Measurements from ENCODE around the gene PHF1.
"Not testable (repeated sequence)": the region's sequence is repeated elsewhere in the genome, so short reads cannot be mapped to it uniquely, and the experiment has no call there.

The PHF1 gene

GRCh38 chr6:33391922-33392594 is 18.8 kb upstream of the PHF1 start:
- no peak for DNase-seq (ENCODE audit: low read depth)

GRCh38 chr6:33392595-33392948 is 18.2 kb upstream of the PHF1 start:
- DNase-seq (ENCODE audit: low read depth): no peak

- DNase-seq (ENCODE audit: low read depth): no peak
Observed at GRCh38 chr6:33392979-33393378, 17.8 kb upstream of the PHF1 start.

DNA sequence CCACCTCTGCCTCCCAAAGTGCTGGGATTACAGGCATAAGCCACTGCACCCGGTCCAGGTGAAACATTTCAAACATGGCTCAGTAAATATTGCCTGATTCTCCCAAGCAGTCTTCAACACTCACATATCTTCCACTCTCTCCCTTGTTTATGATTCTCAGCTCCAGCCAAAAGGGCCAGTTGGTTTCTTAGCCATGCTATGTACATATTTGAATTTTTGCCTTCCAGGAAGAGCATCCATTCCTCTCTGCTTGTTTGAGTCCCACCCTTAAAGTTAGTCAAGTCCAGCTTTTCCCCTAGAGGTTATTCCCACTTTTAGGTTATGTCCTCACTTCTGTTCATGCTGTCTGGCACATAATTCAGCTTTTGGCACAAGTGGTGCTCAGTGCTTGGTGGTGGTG is 13.3 kb upstream of the PHF1 start:
- no peak for DNase-seq (ENCODE audit: low read depth)

GRCh38 chr6:33398601-33399000 is 12.2 kb upstream of the PHF1 start:
- not testable (repeated sequence) for DNase-seq (ENCODE audit: low read depth)

- DNase-seq (ENCODE audit: low read depth): not testable (repeated sequence)
Observed at GRCh38 chr6:33399881-33400280, 10.9 kb upstream of the PHF1 start.

GRCh38 chr6:33404884-33405283 is 5.9 kb upstream of the PHF1 start:
- no peak for DNase-seq (ENCODE audit: low read depth)

GRCh38 chr6:33405386-33405940 is 5.4 kb upstream of the PHF1 start:
- DNase-seq (ENCODE audit: low read depth): no peak

GRCh38 chr6:33406126-33406525 is 4.7 kb upstream of the PHF1 start:
- DNase-seq (ENCODE audit: low read depth): no peak

DNA sequence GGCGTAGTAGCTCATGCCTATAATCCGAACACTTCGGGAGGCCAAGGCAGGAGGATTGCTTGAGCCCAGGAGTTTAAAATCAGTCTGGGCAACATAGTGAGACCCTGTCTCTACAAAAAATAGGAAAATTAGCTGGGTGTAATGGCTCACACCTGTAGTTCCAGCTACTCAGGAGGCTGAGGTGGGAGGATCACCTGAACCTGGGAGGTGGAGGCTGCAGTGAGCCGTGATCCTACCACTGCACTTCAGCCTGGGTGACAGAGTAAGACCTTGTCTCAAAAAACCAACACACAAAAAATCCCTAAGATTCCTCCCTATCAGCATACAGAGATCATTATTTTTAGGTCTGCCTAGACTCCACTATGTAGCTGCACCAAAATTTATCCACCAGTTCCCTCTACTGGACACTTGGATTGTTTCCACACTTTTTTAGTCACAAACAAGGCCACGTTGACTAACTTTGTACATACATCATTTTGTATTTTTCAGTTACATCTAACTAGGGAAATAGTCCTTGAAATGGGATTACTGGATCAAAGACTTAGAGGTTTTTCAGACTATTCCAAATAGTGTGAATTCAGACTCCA is 3.6 kb upstream of the PHF1 start:
- DNase-seq (ENCODE audit: low read depth): no peak

DNA sequence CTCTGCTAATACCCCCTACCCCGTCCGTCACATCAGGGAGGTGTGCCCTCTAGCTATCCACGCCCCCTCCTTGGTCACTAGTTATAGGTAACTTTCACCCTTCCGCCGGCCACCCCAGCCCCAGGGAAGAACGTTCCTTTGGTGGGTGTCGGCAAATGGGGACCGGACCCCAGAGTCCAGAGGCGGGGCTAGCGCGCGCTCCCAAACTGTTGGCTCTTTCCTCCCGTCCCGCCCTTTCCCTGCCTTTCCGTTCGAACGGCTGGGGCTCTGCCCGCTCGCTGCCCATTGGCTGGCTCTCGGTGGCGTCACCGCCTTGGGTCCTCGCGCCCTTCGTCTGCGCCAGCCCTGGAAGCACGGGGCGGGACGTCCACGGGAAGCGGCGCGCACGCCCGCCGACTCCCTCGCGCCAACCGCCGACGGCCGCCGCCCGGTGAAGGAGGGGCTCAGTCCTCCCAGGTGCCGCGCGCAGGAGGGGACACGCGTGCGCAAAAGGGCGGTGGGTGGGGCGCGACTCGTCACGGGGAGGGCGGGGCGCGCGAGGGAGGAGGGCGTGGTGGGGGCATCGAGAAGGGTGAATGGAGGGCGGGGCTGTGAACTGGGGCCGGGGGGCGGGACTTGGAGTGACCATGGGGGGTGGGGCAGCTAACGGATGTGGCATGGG is 634 bp upstream of the PHF1 start:
- DNase-seq (ENCODE audit: low read depth): peak; percentile 94

- no peak for DNase-seq (ENCODE audit: low read depth)
Observed at GRCh38 chr6:33411632-33412005, 805 bp downstream of the PHF1 start.

DNA sequence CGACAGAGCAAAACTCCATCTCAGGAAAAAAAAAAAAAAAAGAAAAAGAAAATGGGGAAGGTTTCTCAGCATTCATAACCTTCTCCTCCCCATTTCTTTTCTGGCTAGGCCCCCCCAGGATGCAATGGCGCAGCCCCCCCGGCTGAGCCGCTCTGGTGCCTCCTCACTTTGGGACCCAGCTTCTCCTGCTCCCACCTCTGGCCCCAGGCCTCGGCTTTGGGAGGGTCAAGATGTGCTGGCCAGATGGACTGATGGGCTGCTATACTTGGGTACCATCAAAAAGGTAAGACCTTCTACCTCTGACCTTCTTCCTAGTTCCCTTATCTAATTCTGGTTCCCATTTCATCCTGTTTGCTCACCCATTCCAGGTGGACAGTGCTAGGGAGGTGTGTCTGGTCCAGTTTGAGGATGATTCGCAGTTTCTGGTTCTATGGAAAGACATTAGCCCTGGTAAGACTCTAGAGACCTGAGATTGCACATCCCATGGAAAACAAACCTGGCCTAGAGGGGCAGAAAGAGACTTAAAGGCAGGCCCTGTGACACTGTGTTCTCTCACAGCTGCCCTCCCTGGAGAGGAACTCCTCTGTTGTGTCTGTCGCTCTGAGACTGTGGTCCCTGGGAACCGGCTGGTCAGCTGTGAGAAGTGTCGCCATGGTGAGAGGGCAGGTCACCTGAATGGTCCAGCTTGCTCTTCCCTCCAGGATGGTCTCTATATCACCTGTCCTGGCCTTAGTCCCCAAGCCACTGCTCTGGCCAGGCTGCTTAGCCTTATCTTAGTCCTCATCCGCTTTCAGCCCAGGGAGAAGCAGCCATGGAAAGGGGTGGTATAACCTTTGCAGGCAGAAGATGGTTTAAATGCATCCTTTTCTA is 1.6 kb downstream of the PHF1 start:
- DNase-seq (ENCODE audit: low read depth): no peak

GRCh38 chr6:33413241-33414120 is 2.7 kb downstream of the PHF1 start:
- no peak for DNase-seq (ENCODE audit: low read depth)

- DNase-seq (ENCODE audit: low read depth): no peak
Observed at GRCh38 chr6:33414592-33415271, 3.9 kb downstream of the PHF1 start.

DNA sequence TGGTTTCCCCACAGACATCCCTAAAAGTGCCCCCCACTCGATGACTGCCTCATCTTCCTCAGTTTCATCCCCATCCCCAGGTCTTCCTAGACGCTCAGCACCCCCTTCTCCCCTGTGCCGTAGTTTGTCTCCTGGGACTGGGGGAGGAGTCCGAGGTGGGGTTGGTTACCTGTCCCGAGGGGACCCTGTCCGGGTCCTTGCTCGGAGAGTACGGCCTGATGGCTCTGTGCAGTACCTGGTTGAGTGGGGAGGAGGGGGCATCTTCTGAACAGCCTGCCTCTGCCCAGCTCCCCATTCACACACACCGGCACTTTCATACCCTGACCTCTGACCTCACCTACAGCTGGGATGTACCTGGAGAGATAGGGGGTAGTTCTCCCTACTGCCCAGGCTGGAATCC is 5.0 kb downstream of the PHF1 start:
- no peak for DNase-seq (ENCODE audit: low read depth)

DNA sequence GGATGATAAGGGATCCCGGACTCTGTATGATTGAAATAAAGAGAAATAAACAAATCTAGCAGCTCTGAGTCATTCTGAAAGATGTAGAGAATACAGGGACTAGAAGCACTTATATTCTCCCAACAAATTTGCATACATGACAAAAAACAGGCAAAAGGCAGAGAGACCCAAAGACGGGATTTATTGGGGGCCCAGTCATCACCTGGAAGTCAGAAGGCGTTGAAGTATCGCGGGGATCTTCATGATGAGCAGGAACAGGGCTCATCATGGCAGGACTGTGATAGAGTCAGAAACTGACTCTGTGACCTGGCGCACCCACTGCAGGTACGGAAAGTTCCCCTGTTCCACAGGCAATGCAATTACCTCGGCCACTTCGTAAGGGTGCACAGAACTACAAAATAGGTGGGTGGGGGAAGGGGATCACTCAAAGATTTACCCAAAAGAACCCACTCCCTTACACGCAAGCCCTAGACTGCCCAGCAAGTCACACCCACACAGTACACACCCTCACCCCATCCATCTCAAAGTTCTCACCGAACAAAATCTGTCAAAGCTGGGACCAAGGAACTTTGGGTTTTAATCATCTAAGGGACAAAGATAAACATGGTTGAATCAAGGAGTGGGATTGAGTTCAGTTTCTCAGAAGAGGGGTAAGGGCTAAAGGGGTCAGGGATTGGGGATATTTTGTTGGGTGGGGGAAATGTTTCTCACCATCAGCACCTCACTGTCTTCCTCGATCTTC is 5.7 kb downstream of the PHF1 start:
- no peak for DNase-seq (ENCODE audit: low read depth)

DNA sequence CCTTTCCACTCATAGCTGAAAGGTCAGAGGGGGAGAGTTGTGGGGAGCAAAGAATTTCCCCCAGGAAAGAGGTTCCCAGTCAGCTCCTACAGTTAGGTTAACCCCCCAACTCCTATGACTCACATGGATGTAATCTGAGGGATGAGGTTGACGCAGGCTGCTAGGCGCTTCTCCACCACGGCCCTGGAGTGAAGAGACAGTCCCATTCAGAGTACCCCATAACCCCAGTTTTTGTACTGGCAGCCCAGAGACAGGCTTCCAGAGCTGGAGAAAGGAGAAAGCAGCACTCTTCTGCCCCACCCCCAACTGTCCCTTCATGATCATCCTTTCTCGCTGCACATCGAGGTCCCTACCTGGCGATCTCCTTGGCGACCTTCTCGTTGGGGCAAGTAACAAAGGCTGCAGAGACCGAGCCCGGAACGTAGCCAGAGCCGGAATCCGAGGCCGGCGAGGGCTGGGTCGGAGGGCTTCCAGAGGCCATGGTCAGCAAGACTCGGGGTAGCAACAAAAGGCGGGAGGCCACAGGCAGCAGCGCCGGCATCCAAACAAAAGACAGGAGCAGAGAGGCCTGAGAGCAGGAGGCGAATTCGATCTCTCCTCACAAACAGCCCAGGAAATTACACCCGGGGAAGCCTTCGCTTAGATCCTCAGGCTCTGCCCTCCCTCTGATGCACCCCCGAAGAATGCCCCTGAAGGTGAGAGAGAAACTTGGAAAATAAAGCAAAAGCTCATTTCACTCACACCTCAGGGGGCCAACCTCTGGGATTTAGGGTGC is 6.5 kb downstream of the PHF1 start:
- no peak for DNase-seq (ENCODE audit: low read depth)

Measured in stimulated activated CD4-positive, alpha-beta T cell treated with anti-CD3 and anti-CD28 coated beads, Interleukin-2, amount 100 ng/mL, for 4 hours (primary cell).